GM23248 (cell line): ENCODE data around the gene NGEF.

Experiments
- EZH2 ChIP-seq: fragments of 200-600 bp; sonication (generic); IDR thresholded peaks from 2 replicates; pipeline ENCODE4 v1.6.1; 2018; ENCODE audit warnings: antibody characterized with exemption, mild to moderate bottlenecking; ENCODE audit not compliant: insufficient read depth, poor library complexity, severe bottlenecking
- EZH2phosphoT487 ChIP-seq: fragments of 200-600 bp; sonication (generic); IDR thresholded peaks from 2 replicates; pipeline ENCODE4 v1.6.1; 2018; ENCODE audit warnings: antibody characterized with exemption, moderate library complexity, mild to moderate bottlenecking, low read depth; ENCODE audit not compliant: insufficient read depth

DNA sequence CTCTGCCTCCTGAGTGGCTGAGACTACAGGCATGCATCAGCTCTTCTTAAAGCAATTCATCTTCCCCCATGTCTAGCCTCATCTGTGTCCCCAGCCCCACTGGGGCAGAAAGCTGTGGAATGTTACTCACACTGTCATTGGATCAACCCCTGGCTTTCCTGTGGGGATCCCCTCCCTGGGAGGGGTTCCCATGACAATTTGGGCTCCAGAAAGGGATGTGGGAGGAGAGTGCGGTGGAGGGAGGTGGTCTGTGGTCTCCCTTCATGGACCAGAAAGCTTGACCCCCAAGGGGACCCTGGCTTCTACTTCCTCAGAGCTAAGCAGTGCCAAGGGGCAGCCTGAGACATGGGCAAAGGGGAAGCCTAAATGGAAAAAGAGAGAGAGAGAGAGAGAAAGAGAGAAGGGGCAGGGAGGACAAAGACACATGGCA, 1.3 kb downstream of the NGEF start:
- TF ChIP-seq EZH2 (no peak), EZH2phosphoT487 (no peak)
